A549 treated with ZK216348 at 1 μM for 4 hours (cell line): ENCODE measurements around the gene TRPV5. TPM values are rescaled to one million over a fixed set of nuclear protein-coding genes. Genes with fewer than 3 reads are reported as not detected.

Source experiments
- total RNA-seq: library from RNA; stranded (reverse); fragments of 200-300 nt; extraction: Qiagen RNA extraction; gene quantifications from 5 replicates; pipeline ENCODE4 v1.2.3, GENCODE V29; 2022; ENCODE audit warnings: low read depth

TRPV5 gene
- total RNA-seq = not detected in 5 replicates

DNA sequence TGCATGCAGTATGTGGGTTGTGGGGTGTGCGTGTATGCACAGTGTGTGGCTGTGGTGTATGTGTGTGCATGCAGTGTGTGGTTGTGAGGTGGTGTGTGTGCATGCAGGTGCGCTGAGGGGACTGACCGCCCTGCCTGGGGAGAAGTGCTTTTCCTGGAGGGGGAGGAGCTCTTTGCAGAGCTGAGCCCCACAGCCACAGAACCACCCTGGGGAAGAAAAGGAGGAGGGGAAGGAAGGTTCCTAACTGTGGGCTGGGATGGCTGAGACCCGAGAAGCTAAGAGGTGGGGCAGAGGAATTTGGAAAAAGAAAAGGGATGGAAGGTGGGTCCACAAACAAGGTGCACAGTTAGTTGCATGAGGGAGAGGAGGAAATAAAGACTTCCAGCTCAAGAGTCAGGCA is at the start of gene TRPV5:
TRPV5 (minus strand) TSS at position 123 of the 400 bp plus-strand sequence. CDS start 287 bp downstream, outside the sequence.

GRCh38 chr7:142961973-142962926 is 28.7 kb upstream of the TRPV5 start, which contains the start of gene KEL:
Gene KEL (minus strand): TSS chr7:142962363. CDS start chr7:142962206, 157 bp downstream.

DNA sequence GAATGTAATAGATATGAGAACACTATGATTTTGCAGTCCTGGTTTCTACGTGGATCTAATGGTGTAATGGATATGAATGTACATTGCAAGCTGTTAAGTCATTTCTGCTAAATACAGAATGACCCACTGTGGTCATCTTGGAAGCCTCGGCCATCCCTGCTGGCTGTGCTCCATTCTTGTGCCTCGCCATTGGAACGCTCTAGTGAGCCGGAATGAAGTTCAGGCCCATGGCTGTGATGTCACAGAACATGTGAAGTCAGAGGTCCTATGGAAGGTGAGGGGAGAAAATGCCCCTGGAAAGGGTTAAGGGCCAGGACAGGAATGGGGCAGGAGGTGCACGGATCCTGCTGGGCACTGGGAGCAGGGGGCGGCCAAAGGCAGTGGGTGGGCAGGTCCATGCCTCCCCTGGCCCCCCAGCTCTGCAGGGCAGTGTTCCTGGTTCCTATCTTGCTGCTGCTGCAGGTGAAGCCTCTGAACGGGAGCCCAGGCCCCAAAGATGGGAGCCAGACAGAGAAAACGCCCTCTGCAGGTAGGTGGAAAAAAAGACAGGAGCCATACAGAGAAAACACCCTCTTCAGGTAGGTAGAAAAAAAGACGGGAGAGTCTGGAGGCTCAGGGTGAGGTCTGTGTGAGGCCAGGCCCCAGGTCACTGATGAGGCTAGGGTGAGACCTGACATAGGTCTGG is 5.8 kb upstream of the TRPV5 start, which contains the start of gene LLCFC1:
LLCFC1 (plus strand) TSS at position 259 of the 685 bp plus-strand sequence; CDS start at position 397, 138 bp downstream.

DNA sequence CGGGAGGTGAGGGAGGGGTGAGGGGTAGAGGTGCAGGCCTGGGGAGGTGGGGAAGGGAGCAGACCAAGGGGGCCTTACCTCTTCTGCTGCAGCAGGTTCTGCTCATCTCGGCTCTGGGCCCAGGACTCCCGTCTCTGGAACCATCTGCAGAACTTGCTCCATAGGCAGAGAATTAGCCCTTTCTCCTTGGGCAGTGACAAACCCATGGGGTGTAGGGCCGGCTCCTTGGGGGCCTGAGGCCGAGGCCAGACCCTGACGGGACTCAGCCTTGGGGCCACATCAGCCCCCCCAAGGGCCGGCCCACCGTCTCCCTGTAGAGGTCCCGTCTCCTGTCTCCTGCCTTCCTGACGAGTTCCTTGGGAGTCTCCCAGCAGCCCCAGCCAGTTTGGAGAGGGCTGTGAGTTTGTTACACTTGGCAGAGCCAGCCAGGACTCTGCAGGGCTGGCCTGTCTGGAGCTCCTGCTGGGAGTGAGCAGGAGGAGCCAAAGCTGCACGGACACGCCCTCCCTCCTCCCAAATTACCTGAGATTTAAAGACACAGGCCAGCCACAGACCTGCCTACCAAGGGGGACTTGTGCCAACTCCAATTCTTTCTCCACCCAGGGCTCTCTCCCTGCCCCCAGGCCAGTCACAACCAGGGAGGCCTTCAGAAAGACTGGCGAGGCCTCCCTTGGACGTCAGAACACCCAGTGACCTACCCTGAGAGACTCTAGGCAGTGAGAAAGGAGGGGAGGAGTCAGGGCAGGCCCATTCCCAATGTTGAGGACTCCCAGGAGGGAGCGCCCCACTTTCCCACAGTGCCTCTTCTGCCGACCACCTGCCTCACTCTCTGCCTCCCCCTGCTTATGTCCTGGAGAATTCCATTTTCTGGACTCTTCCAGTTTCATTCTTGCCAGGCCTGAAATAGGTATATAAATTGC is 48.0 kb downstream of the TRPV5 start, which contains the start of gene TRPV6:
TRPV6 (minus strand) TSS at position 435 of the 920 bp plus-strand sequence.

Other genes starting within 250 kb of the TRPV5 start
- gene PRSS1, start 184.3 kb downstream of the TRPV5 start, total RNA-seq = not detected in 5 replicates
- not detected in 5 replicates for gene PRSS2, start 162.8 kb downstream of the TRPV5 start, total RNA-seq
- 0.17 to 1.2 TPM (median 0.32 TPM) in 5 replicates for gene EPHB6, start 78.7 kb downstream of the TRPV5 start, total RNA-seq
- not detected in 5 replicates for gene TRPV6, start 48.0 kb downstream of the TRPV5 start, total RNA-seq
- gene LLCFC1, start 5.7 kb upstream of the TRPV5 start, total RNA-seq = not detected in 5 replicates
- 0.05 TPM in 1 of 5 replicates, not detected in the others for gene KEL, start 28.6 kb upstream of the TRPV5 start, total RNA-seq
- not detected in 5 replicates for gene OR9A2, start 93.4 kb upstream of the TRPV5 start, total RNA-seq
- not detected in 5 replicates for gene OR6V1, start 118.6 kb upstream of the TRPV5 start, total RNA-seq
- 0.51 to 0.75 TPM (median 0.71 TPM) in 3 of 5 replicates, not detected in the others for gene PIP, start 198.3 kb upstream of the TRPV5 start, total RNA-seq
- not detected in 5 replicates for gene TAS2R39, start 249.7 kb upstream of the TRPV5 start, total RNA-seq